Calu3 (cell line): Measurements from ENCODE around the gene ERV3-1. TPM values are rescaled to one million over a fixed set of nuclear protein-coding genes. Genes with fewer than 3 reads are reported as not detected.
A peak's percentile ranks its signal among the peaks of the same experiment; 100 is the strongest.
"Not testable (repeated sequence)": the region's sequence is repeated elsewhere in the genome, so short reads cannot be mapped to it uniquely, and the experiment has no call there.

Source experiments
- BruUV-seq: library from RNA; stranded (reverse); fragments of 400-500 nt; replicated peaks from 2 replicates; lab custom pipeline; 2021; lab: Mats Ljungman, UMichigan
- CTCF ChIA-PET: fragments of 300-600 bp; sonication (Branson Sonifier 250); formaldehyde crosslinking; loops from one replicate; lab custom pipeline; 2022; ENCODE audit warnings: antibody characterized with exemption; lab: Charles Lee
- DNase-seq: peaks from one replicate; pipeline ENCODE4 v3.0.0; 2022
- H3K27ac Mint-ChIP-seq: one replicate; pipeline ENCODE4 v1.8.0; 2022; ENCODE audit warnings: mixed read lengths; ENCODE audit not compliant: unreplicated experiment
- H3K27me3 Mint-ChIP-seq: one replicate; pipeline ENCODE4 v1.8.0; 2022; ENCODE audit warnings: mixed read lengths; ENCODE audit not compliant: unreplicated experiment
- H3K36me3 Mint-ChIP-seq: one replicate; pipeline ENCODE4 v1.8.0; 2022; ENCODE audit warnings: mild to moderate bottlenecking, moderate library complexity, mixed read lengths; ENCODE audit not compliant: insufficient read depth, unreplicated experiment
- H3K4me1 Mint-ChIP-seq: one replicate; pipeline ENCODE4 v1.8.0; 2022; ENCODE audit warnings: mild to moderate bottlenecking, low read depth, mixed read lengths; ENCODE audit not compliant: unreplicated experiment
- H3K4me3 Mint-ChIP-seq: one replicate; pipeline ENCODE4 v1.8.0; 2022; ENCODE audit warnings: mild to moderate bottlenecking, low read depth, moderate library complexity, mixed read lengths; ENCODE audit not compliant: unreplicated experiment
- H3K9me3 Mint-ChIP-seq: one replicate; pipeline ENCODE4 v1.8.0; 2022; ENCODE audit warnings: low read depth, mixed read lengths; ENCODE audit not compliant: unreplicated experiment
- CTCF ChIP-seq: fragments of 200-600 bp; IDR thresholded peaks from one replicate; pipeline ENCODE4 v1.8.0; 2022; ENCODE audit warnings: antibody characterized with exemption; ENCODE audit not compliant: unreplicated experiment
- intact Hi-C: fragments of 100-400 bp; cut with micrococcal nuclease; formaldehyde crosslinking; loops from one replicate; pipeline ENCODE4 v1.10.0; 2022; ENCODE audit not compliant: unreplicated experiment
- total RNA-seq: library from RNA; stranded (reverse); gene quantifications from 2 replicates; pipeline ENCODE4 v1.2.3, GENCODE V29; 2022

The ERV3-1 gene
- total RNA-seq, 1 experiment from 2014 or later = 7.2 TPM

- H3K27me3 Mint-ChIP-seq, BruUV-seq, intact Hi-C loops, DNase-seq, H3K4me3 Mint-ChIP-seq, CTCF ChIA-PET, H3K9me3 Mint-ChIP-seq, H3K27ac Mint-ChIP-seq: not testable (repeated sequence)
- H3K4me1 Mint-ChIP-seq = peaks cover 15% of the 10 kb centered on the region
- H3K36me3 Mint-ChIP-seq = peaks cover 24% of the 10 kb centered on the region
Measured at GRCh38 chr7:65009394-65009793, 2.9 kb upstream of the ERV3-1 start.

GRCh38 chr7:65007036-65007435, 549 bp upstream of the ERV3-1 start:
- BruUV-seq, intact Hi-C loops: not testable (repeated sequence)
- H3K27ac Mint-ChIP-seq = peak overlapping the region; percentile 80

DNA sequence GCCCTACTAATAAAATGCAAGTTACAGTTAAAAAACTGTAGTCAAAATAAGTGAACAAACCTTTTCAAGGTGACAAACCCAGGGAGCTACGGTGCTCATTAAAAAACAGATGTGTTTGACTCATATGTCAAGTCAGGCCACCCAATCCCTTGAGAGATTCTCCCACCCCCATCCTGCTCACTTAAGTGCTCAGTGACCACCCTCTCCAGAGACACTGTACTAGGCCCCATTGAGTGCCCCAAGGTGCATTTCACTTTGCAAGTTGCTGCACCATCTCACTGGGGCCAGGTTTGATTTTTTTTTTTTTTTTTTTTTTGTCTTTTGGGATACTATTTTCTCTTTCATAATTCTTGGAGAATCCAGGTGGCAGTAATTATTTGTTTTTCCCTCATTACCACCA, 1.9 kb downstream of the ERV3-1 start:
- Mint-ChIP-seq H3K27me3 (no peaks in the 10 kb centered on the region), H3K4me3 (no peak overlapping the region), H3K27ac (no peak overlapping the region), H3K4me1 (peaks cover 15% of the 10 kb centered on the region), H3K36me3 (peaks cover 45% of the 10 kb centered on the region), H3K9me3 (no peaks in the 10 kb centered on the region)
- no TSS peak for BruUV-seq
- no peak for DNase-seq
- CTCF ChIA-PET = no interaction called here
- intact Hi-C loops = no loop called here
- no peak for TF ChIP-seq CTCF

More at GRCh38 chr7:65007036-65007435, 549 bp upstream of the ERV3-1 start:
- CTCF ChIA-PET, DNase-seq, H3K27me3 Mint-ChIP-seq, H3K9me3 Mint-ChIP-seq: not testable (repeated sequence)
- H3K4me1 Mint-ChIP-seq = peaks cover 15% of the 10 kb centered on the region
- peaks cover 33% of the 10 kb centered on the region for H3K36me3 Mint-ChIP-seq
- H3K4me3 Mint-ChIP-seq = peak overlapping the region; percentile 79

DNA sequence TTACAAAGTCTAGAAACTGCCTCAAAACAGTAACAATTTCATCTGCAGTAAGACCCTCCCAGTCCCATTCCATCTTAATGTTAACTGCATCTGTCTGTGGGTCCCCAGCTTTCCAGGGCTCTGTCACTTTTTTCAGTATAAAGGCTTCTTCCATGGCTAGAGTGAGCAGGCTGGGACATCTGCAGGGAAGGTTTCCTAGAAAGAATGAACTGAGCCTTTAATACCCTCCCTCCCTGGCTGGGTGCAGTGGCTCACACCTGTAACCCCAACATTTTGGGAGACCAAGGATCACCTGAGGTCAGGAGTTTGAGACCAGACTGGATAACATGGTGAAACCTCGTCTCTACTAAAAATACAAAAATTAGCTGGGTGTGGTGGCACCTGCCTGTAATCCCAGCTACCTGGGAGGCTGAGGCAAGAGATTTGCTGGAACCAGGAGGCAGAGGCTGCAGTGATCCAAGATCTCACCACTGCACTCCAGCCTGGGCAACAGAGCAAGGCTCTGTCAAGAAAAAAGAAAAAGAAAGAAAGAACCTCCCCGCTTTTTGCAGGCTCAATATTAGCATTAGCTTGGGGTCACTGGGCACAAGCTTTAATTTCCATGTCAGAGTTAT, 3.4 kb downstream of the ERV3-1 start:
- no peak for DNase-seq
- Mint-ChIP-seq H3K27me3 (no peaks in the 10 kb centered on the region), H3K36me3 (peaks cover 59% of the 10 kb centered on the region), H3K4me1 (peaks cover 25% of the 10 kb centered on the region), H3K27ac (no peak overlapping the region), H3K4me3 (no peak overlapping the region), H3K9me3 (peaks cover 2% of the 10 kb centered on the region)
- CTCF ChIA-PET = no interaction called here
- no TSS peak for BruUV-seq
- TF ChIP-seq CTCF = no peak
- intact Hi-C loops = no loop called here

DNA sequence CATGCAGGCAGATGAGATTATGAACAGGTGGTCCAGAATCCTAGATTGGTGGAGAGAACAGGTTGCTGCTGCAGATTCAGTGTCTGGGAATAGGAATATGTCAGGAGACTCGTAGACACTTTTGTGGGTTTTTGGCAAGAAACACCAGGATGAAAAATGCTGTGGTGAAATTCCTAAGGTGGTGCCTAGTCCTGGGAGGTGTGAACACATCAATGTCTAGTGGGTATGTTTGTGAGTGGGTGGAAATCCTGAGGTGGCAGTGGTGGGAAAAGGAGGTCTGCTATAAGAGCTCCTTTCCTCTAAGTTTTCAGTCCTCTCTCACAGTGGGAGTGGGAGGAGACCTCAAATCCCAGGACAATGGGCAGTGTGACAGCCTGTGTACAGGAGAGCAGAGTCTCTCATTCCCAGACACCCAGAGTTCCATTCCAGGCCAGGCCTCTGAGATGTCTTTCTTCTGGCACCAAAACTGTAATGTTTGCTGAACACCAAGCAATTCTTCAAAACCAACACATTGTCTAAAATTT, 5.1 kb downstream of the ERV3-1 start:
- H3K36me3 Mint-ChIP-seq = peaks cover 57% of the 10 kb centered on the region
- no peak for DNase-seq

More for the DNA sequence above, 5.1 kb downstream of the ERV3-1 start:
- no peak overlapping the region for H3K27ac Mint-ChIP-seq
- BruUV-seq = no TSS peak
- TF ChIP-seq CTCF = no peak
- intact Hi-C loops = no loop called here
- no peaks in the 10 kb centered on the region for H3K27me3 Mint-ChIP-seq
- H3K9me3 Mint-ChIP-seq = peaks cover 7% of the 10 kb centered on the region
- no peak overlapping the region for H3K4me3 Mint-ChIP-seq
- CTCF ChIA-PET = no interaction called here
- peaks cover 17% of the 10 kb centered on the region for H3K4me1 Mint-ChIP-seq
